ENCODE data around the gene TMEM125.

Gene TMEM125

DNA sequence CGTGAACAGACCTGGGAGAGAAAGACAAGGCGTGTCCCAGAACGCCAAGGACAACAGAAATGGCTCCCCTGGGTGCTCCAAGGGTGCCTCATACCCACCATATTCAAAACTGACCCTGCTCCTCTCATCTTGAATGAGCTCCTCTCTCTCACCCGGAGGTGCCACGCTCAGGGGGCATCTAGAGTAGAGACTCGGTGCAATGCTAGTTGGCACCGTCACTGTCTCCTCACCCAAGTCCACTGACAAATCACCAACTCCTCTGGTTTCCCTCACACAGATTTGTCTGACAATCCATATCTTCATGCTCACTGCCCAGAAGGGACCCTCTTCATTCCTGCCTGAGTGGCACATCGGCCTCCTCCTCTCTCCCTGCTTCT lies 5.0 kb downstream of the TMEM125 start:
- no peak for DNase-seq

GRCh38 chr1:43275826-43276620 lies 6.2 kb downstream of the TMEM125 start:
- no peak for DNase-seq

DNA sequence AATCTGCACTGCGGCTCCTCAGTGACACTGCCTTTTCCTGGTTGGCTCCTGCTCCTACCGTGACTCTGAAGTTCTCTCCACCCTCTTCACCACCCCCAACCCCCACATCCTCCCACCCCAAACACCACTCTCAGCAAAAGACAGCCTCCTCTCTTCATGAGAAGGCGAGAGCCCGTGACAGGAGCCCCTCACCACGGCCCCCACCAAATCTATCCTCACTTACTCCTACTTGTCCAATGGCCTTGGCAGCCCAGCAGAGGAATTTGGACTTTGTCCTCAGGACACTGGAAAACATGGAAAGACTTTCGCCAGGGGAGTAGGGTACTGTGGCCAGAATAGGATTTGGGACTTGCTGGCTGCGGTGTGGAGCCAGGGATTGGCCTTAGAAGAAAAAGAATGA lies 6.9 kb downstream of the TMEM125 start:
- DNase-seq, result no peak

- no peak for DNase-seq
Measured at GRCh38 chr1:43277116-43277876, 7.5 kb downstream of the TMEM125 start.

- DNase-seq, result no peak
Measured at GRCh38 chr1:43279161-43279560, 9.4 kb downstream of the TMEM125 start.

DNA sequence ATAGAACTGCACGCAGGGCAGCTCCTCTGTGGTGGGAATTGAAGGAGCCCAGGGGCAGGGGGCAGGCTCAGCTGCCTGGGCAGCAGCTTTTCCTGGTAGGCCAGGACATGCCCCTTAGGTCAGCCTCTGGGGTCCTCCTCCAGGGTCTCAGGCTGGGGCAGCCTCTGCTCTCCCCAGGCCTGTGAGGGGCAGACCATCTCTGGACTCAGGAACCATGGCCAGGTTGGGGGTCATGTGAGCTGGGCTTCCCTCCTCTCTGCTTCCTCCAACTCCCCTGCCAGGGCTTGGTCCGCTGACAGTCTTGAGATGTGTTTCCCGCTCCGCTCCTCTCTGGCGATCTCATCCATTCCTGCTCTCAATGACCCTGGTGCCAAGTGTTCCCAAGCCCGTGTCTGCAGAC lies 9.9 kb downstream of the TMEM125 start:
- DNase-seq, result no peak

GRCh38 chr1:43280692-43281091 lies 10.9 kb downstream of the TMEM125 start:
- DNase-seq, result no peak

GRCh38 chr1:43282220-43283195 lies 12.7 kb downstream of the TMEM125 start:
- no peak for DNase-seq

GRCh38 chr1:43284065-43284464 lies 14.3 kb downstream of the TMEM125 start:
- no peak for DNase-seq

DNA sequence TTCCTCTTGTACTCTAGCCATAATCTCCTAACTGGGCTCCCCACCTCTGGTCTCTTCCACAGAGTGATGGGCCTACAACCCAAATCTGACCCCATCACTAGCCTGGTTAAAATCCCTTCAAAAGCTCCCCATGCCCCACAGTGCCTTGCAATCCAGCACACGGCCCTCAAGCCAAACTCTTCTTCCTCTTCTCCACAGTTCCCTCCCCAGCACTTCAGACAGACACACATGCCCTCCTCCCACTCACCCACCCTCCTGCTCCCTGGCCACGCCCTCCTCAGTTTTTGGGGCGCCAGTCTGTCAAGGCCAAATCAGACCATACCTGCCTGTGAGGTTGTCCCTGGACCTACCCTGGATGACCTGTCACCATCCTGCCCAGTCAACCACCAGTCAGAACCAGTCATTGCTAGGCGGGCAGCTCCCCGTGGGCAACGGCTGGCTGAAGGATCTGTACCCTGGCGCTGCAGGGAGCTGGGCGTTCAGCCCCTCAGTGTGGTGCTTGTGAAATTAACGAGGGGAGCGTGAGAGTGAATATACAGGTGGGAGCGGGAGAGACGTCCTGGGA lies 14.8 kb downstream of the TMEM125 start:
- DNase-seq, result no peak

DNA sequence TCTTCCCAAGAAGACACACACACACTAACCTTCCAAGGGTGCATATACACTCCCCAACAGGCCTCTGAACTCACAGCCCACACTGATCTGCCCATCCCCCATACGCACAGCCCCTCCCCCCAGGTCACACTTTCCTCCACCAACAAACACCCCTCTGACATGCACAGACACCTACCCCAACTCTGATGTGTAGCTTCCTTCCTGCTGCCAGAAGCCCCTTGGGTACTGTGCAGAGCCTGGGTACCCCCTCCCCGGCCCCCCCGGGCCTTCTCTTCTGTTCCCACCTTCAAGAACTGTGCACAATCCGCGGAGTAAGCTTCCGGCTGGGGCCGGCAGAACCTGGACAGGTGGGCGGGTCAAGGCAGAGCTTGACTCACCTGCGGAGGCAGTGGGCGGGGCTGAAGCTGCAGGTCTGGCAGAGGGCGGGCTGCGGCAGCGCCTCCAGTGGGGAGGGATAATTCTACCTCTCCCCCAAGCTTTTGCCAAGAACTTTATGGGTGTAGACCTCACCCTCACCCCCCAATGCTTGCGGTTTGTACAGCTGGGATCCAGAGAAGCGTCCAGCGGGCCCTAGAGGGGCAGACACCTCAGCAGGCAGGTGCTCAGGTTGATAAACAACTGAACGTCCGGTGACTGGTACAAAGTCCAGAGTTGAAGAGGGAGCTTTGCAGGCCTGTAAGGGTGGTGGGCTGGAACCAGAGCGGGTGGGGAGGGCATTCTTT lies 15.6 kb downstream of the TMEM125 start, which contains the start of gene C1orf210:
C1orf210 (minus strand) TSS at position 313 of the 722 bp plus-strand sequence. CDS start 2,311 bp downstream, outside the sequence.
- no peak for DNase-seq

DNA sequence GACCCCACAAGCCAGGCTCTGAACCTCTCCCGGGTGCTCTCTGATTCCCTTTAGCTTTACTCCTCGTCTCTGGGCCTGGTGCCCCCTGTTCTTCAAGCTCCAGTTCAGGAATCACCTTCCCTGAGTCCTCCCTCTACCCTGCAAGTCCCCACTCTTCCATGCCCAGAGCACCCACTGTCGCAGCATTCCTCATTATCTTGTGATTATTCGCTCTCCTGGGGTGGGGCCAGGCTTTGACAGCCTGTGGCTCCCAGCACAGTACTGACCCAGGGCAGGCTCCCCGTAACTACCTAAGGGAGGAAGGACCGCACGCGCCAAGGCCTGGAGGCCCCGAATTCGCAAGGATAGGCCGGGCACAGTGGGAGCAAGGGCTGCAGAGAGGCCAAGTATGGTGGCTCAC lies 16.3 kb downstream of the TMEM125 start:
- DNase-seq, result no peak

- DNase-seq, result no peak
Measured at GRCh38 chr1:43286533-43286932, 16.8 kb downstream of the TMEM125 start.

- peak; percentile 26 for DNase-seq
Measured at GRCh38 chr1:43288058-43288784, 18.4 kb downstream of the TMEM125 start.

DNA sequence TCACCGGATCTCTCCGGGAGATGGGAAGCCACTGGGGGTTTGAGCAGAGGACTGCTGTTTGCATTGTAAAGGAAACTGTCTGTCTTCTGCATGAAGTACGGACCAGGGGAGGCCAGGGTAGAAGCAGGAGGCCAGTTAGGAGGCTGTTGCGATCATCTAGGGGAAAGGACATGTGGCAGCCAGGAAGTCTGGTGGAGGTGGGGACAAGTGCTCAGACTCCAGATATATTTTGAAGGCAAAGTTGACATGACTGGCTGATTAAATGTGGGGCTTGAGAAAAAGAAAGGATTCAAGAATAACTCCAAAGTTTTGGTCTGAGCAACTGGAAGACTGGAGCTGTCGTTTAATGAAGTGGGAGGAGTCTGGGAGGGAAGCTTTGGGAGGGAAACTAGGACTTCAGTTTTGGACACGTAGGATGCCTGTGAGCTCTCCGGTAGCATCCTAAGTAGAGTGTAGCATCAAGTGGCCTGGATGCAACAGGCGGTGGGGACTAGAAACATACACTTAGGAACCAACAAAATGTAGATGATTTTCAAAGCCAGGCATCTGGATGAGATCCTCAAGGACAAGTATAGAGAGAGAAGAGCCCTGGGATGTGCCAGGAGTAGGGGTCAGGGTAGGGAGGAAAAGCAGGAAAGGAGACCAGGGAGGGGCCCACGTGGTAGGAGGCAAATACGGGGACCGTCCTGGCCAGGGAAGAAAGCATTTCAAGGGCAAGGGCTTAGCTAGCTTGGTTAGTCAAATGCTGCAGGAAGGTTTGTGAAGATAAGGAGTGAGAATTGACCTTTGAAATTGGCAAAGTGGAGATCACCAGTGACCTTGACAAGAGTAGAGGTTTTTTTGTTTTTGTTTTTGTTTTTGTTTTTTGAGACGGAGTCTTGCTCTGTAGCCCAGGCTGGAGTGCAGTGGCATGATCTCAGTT lies 19.3 kb downstream of the TMEM125 start:
- no peak for DNase-seq

- no peak for DNase-seq
Measured at GRCh38 chr1:43292216-43292615, 22.4 kb downstream of the TMEM125 start.

DNA sequence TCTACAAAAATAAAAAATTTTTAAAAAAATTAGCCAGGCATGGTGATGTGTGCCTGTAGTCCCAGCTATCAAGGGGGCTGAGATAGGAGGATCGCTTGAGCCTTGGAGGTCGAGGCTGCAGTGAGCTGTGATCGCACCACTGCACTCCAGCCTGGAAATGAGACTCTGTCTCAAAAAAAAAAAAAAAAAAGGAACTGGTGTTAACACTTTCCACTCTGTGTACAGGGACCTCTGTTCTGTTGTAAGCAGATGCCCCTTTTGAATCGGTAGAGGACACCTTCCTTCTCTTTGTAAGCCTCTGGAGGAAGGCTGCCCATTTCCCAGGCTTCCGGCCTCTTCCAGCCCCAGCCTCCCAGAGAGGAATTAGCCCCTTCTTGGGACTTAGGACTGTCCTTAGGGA lies 22.9 kb downstream of the TMEM125 start:
- no peak for DNase-seq

DNA sequence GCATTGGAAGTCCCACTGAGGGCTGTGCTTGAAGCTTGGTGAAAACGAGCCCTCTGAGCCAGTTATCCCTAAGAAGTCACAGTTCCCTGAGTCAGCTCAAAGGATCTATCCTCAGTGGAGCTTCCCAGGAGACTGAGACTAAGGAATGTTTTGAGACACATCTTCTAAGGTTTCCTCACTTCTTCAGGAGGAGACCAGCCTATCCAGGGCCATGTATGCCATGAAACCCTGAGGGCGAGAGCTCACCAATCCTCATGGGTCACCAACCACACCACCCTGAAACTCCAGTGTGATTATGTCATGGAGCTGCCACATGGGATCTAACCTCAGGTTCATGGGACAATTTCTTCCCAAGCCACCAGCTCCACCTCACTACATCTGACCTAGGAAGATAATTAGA lies 23.4 kb downstream of the TMEM125 start:
- DNase-seq, result no peak

GRCh38 chr1:43293896-43294760 lies 24.3 kb downstream of the TMEM125 start:
- DNase-seq, result no peak
